Measurements from ENCODE around the gene VSTM4. TPM values are rescaled to one million over a fixed set of nuclear protein-coding genes. Genes with fewer than 3 reads are reported as not detected.

Gene VSTM4
- total RNA-seq, 4 donors from 2014 or later, result 1.8 to 4.0 (median 2.6) TPM

- DNase-seq, result no peak
- intact Hi-C loops (cut with DNase I; ENCODE audit: low total_unique reads) (no loop called here), in situ Hi-C loops (cut with MboI; ENCODE audit: low sequenced_read_pairs in 4 of 4) (no loop called here)
- no peaks in the 10 kb centered on the region for H3K36me3 ChIP-seq
- H3K27ac ChIP-seq, result no peak overlapping the region
- no peaks in the 10 kb centered on the region for H3K27me3 ChIP-seq
- no peak for ATAC-seq
- H3K4me3 ChIP-seq, result no peak overlapping the region
- H3K4me1 ChIP-seq, result no peaks in the 10 kb centered on the region
- no peaks in the 10 kb centered on the region for H3K9me3 ChIP-seq
- TF ChIP-seq POLR2A (IDR thresholded peaks at IDR 0.05) (no peak), CTCF (IDR thresholded peaks at IDR 0.05 in 4 of 5, conservative IDR thresholded peaks at IDR 0.05 in 1 of 5) (no peak)
These were observed 65.7 kb downstream of the VSTM4 start for GRCh38 chr10:49049660-49050059.

- TF ChIP-seq CTCF (IDR thresholded peaks at IDR 0.05 in 4 of 5, conservative IDR thresholded peaks at IDR 0.05 in 1 of 5), result no peak
- no peak for TF ChIP-seq POLR2A (IDR thresholded peaks at IDR 0.05)
- H3K4me1 ChIP-seq, result no peaks in the 10 kb centered on the region
- H3K27me3 ChIP-seq, result no peaks in the 10 kb centered on the region
- no peaks in the 10 kb centered on the region for H3K9me3 ChIP-seq
- intact Hi-C loops (cut with DNase I; ENCODE audit: low total_unique reads), result no loop called here
- no peak for ATAC-seq
- in situ Hi-C loops (cut with MboI; ENCODE audit: low sequenced_read_pairs in 4 of 4), result no loop called here
- no peak for DNase-seq
- H3K4me3 ChIP-seq, result no peak overlapping the region
- H3K27ac ChIP-seq, result no peak overlapping the region
- no peaks in the 10 kb centered on the region for H3K36me3 ChIP-seq
These were observed 68.1 kb downstream of the VSTM4 start for GRCh38 chr10:49047128-49047639.

- H3K4me3 ChIP-seq, result no peak overlapping the region
- no peaks in the 10 kb centered on the region for H3K27me3 ChIP-seq
- no peaks in the 10 kb centered on the region for H3K4me1 ChIP-seq
- intact Hi-C loops (cut with DNase I; ENCODE audit: low total_unique reads), result no loop called here
- ATAC-seq (no peak), DNase-seq (no peak)
- in situ Hi-C loops (cut with MboI; ENCODE audit: low sequenced_read_pairs in 4 of 4), result no loop called here
- no peaks in the 10 kb centered on the region for H3K9me3 ChIP-seq
- TF ChIP-seq POLR2A (IDR thresholded peaks at IDR 0.05) (no peak), CTCF (IDR thresholded peaks at IDR 0.05 in 4 of 5, conservative IDR thresholded peaks at IDR 0.05 in 1 of 5) (no peak)
- no peaks in the 10 kb centered on the region for H3K36me3 ChIP-seq
- no peak overlapping the region for H3K27ac ChIP-seq
These were observed 70.8 kb downstream of the VSTM4 start for GRCh38 chr10:49044293-49045193.

- DNase-seq, result no peak
These were observed 74.7 kb downstream of the VSTM4 start for GRCh38 chr10:49040601-49041000.

More at GRCh38 chr10:49040601-49041000, 74.7 kb downstream of the VSTM4 start:
- no peak for ATAC-seq
- Histone ChIP-seq H3K27me3 (no peaks in the 10 kb centered on the region), H3K4me1 (no peaks in the 10 kb centered on the region), H3K36me3 (no peaks in the 10 kb centered on the region), H3K9me3 (no peaks in the 10 kb centered on the region), H3K4me3 (no peak overlapping the region), H3K27ac (no peak overlapping the region)
- no peak for TF ChIP-seq CTCF (IDR thresholded peaks at IDR 0.05 in 4 of 5, conservative IDR thresholded peaks at IDR 0.05 in 1 of 5)
- no peak for TF ChIP-seq POLR2A (IDR thresholded peaks at IDR 0.05)
- intact Hi-C loops (cut with DNase I; ENCODE audit: low total_unique reads) (no loop called here), in situ Hi-C loops (cut with MboI; ENCODE audit: low sequenced_read_pairs in 4 of 4) (no loop called here)
